PC-3 (cell line): ENCODE results near the gene TNNC1. TPM values are rescaled to one million over a fixed set of nuclear protein-coding genes. Genes with fewer than 3 reads are reported as not detected.

Experiments
- ATAC-seq: fragments of 200-7000 bp; cut with Tn5 transposase; 2 replicates; pipeline ENCODE4 v1.9.1; 2020; ENCODE audit warnings: mild to moderate bottlenecking, moderate library complexity
- BruUV-seq: library from RNA; stranded (reverse); fragments of 400-500 nt; replicated peaks from 2 replicates; lab custom pipeline; 2021; lab: Mats Ljungman, UMichigan
- CTCF ChIA-PET: fragments of 300-600 bp; sonication (Branson Sonifier 250); formaldehyde crosslinking; loops from one replicate; lab custom pipeline; 2022; ENCODE audit warnings: antibody characterized with exemption; lab: Charles Lee
- POLR2A ChIA-PET: fragments of 300-600 bp; sonication (Branson Sonifier 250); formaldehyde crosslinking; loops from one replicate; lab custom pipeline; 2022; ENCODE audit warnings: antibody characterized with exemption; ENCODE audit not compliant: unreplicated experiment; lab: Charles Lee
- DNase-seq: peaks from one replicate; pipeline ENCODE4 v3.0.0-alpha.2; 2015
- H2AFZ ChIP-seq: fragments of 300-600 bp; sonication (generic); 2 replicates; pipeline ENCODE4 v1.6.0; 2016; ENCODE audit warnings: antibody characterized with exemption, low read length
- H3F3A ChIP-seq: fragments of 300-600 bp; sonication (generic); one replicate; pipeline ENCODE4 v1.6.0; 2017; ENCODE audit warnings: antibody characterized with exemption, low read length, control low read depth, mild to moderate bottlenecking; ENCODE audit not compliant: unreplicated experiment
- H3K27ac ChIP-seq: fragments of 300-600 bp; sonication (generic); 2 replicates; pipeline ENCODE4 v1.5.1; 2016; ENCODE audit warnings: mild to moderate bottlenecking, low read length
- H3K27me3 ChIP-seq: fragments of 300-600 bp; sonication (generic); 2 replicates; pipeline ENCODE4 v1.6.1; 2016; ENCODE audit warnings: low read length, mixed read lengths
- H3K36me3 ChIP-seq: fragments of 300-600 bp; sonication (generic); 2 replicates; pipeline ENCODE4 v1.6.1; 2016; ENCODE audit warnings: low read depth, mixed run types, low read length, mixed read lengths
- H3K4me1 ChIP-seq: fragments of 300-600 bp; sonication (generic); 2 replicates; pipeline ENCODE4 v1.5.1; 2016; ENCODE audit warnings: low read length; ENCODE audit not compliant: insufficient read depth
- H3K4me2 ChIP-seq: fragments of 300-600 bp; sonication (generic); 2 replicates; pipeline ENCODE4 v1.6.0; 2016; ENCODE audit warnings: low read length
- H3K4me3 ChIP-seq: fragments of 300-600 bp; sonication (generic); 2 replicates; pipeline ENCODE4 v1.5.1; 2016; ENCODE audit warnings: mild to moderate bottlenecking, low read length, mixed read lengths
- H3K79me2 ChIP-seq: fragments of 300-600 bp; sonication (generic); 2 replicates; pipeline ENCODE4 v1.6.1; 2017; ENCODE audit warnings: low read length, mixed read lengths
- H3K9ac ChIP-seq: fragments of 300-600 bp; sonication (generic); 2 replicates; pipeline ENCODE4 v1.6.0; 2016; ENCODE audit warnings: mild to moderate bottlenecking, low read length
- H3K9me2 ChIP-seq: fragments of 300-600 bp; sonication (generic); replicated peaks from 2 replicates; pipeline ENCODE4 v1.6.1; 2016; ENCODE audit warnings: mixed run types, low read length, mixed read lengths
- H3K9me3 ChIP-seq: fragments of 300-600 bp; sonication (generic); 2 replicates; pipeline ENCODE4 v1.6.1; 2016; ENCODE audit warnings: low read length, mixed read lengths
- H4K20me1 ChIP-seq: fragments of 300-600 bp; sonication (generic); 2 replicates; pipeline ENCODE4 v1.6.1; 2016; ENCODE audit warnings: low read length, mixed read lengths
- CTCF ChIP-seq: fragments of 300-600 bp; sonication (generic); conservative IDR thresholded peaks from 2 replicates; pipeline ENCODE4 v1.5.1; 2017; ENCODE audit warnings: antibody characterized with exemption, low read depth, mild to moderate bottlenecking, low read length
- EZH2 ChIP-seq: fragments of 300-600 bp; sonication (generic); IDR thresholded peaks from one replicate; pipeline ENCODE4 v1.6.1; 2017; ENCODE audit warnings: antibody characterized with exemption, mild to moderate bottlenecking, low read length; ENCODE audit not compliant: unreplicated experiment
- EZH2phosphoT487 ChIP-seq: fragments of 300-600 bp; sonication (generic); IDR thresholded peaks from 2 replicates; pipeline ENCODE4 v1.6.1; 2018; ENCODE audit warnings: mild to moderate bottlenecking, antibody characterized with exemption, low read length, borderline replicate concordance
- intact Hi-C: fragments of 100-400 bp; cut with micrococcal nuclease; formaldehyde crosslinking; loops from 2 replicates; pipeline ENCODE4 v1.9.0; 2023
- total RNA-seq: library from RNA; depleted of rRNA; stranded (reverse); fragments of >200 nt; gene quantifications from 2 replicates; pipeline ENCODE4 v1.2.3, GENCODE V29; 2014

Gene TNNC1
- total RNA-seq, 1 experiment from 2014 or later = 4.9 TPM

GRCh38 chr3:52473026-52473425 lies 19.2 kb upstream of the TNNC1 start:
- H3K79me2 ChIP-seq = 0 out of 2 replicates have a peak, but pooled peaks cover 5% of the 10 kb centered on the region
- ChIA-PET POLR2A (no interaction called here), CTCF (no interaction called here)
- H3F3A ChIP-seq = no peaks in the 10 kb centered on the region
- no peaks in the 10 kb centered on the region for H3K4me1 ChIP-seq
- BruUV-seq = no TSS peak
- intact Hi-C loops = loop anchor here (2.0 kb wide), 1 partner anchor 60 kb away; the partner anchor contains the start of gene NT5DC2
- no peak for TF ChIP-seq EZH2
- TF ChIP-seq CTCF = no peak
- no peak for TF ChIP-seq EZH2phosphoT487
- H3K9me3 ChIP-seq = no peaks in the 10 kb centered on the region
- H3K36me3 ChIP-seq = peaks cover 43% of the 10 kb centered on the region
- H3K4me3 ChIP-seq = no peak overlapping the region
- DNase-seq (no peak), ATAC-seq (no peak)
- no peak overlapping the region for H3K27ac ChIP-seq
- no peak overlapping the region for H2AFZ ChIP-seq
- H3K4me2 ChIP-seq = no peak overlapping the region
- no peaks in the 10 kb centered on the region; the same call in 1 of the 2 replicates for H4K20me1 ChIP-seq
- H3K9me2 ChIP-seq = no peaks in the 10 kb centered on the region
- H3K9ac ChIP-seq = no peak overlapping the region
- no peaks in the 10 kb centered on the region for H3K27me3 ChIP-seq

GRCh38 chr3:52472239-52473000 lies 18.6 kb upstream of the TNNC1 start:
- H3K4me3 ChIP-seq = no peak overlapping the region
- H4K20me1 ChIP-seq = no peaks in the 10 kb centered on the region; the same call in 1 of the 2 replicates
- H3K36me3 ChIP-seq = peaks cover 39% of the 10 kb centered on the region
- no peaks in the 10 kb centered on the region for H3K27me3 ChIP-seq
- no peaks in the 10 kb centered on the region for H3K9me3 ChIP-seq
- H3K79me2 ChIP-seq = peaks cover 9% of the 10 kb centered on the region; the same call in 1 of the 2 replicates
- H3K4me1 ChIP-seq = no peaks in the 10 kb centered on the region
- no peaks in the 10 kb centered on the region for H3F3A ChIP-seq
- H3K9ac ChIP-seq = no peak overlapping the region
- TF ChIP-seq EZH2 (no peak), EZH2phosphoT487 (no peak), CTCF (peak; percentile 10; the same call in 1 of the 2 replicates)
- ChIA-PET CTCF (no interaction called here), POLR2A (no interaction called here)
- H2AFZ ChIP-seq = no peak overlapping the region
- no peak overlapping the region for H3K27ac ChIP-seq
- H3K4me2 ChIP-seq = no peak overlapping the region
- no peak for DNase-seq
- intact Hi-C loops = loop anchor here (2.0 kb wide), 1 partner anchor 60 kb away; the partner anchor contains the start of gene NT5DC2
- no peak for ATAC-seq
- no TSS peak for BruUV-seq
- no peaks in the 10 kb centered on the region for H3K9me2 ChIP-seq
